HG03066 (cell line): ENCODE results near the gene STRIP2.
"Not testable (repeated sequence)": the region's sequence is repeated elsewhere in the genome, so short reads cannot be mapped to it uniquely, and the experiment has no call there.

Source experiments
- ATAC-seq: cut with Tn5 transposase; IDR thresholded peaks from one replicate; pipeline ENCODE4 v1.9.1; 2021; ENCODE audit warnings: low read depth; ENCODE audit not compliant: unreplicated experiment

Gene STRIP2

DNA sequence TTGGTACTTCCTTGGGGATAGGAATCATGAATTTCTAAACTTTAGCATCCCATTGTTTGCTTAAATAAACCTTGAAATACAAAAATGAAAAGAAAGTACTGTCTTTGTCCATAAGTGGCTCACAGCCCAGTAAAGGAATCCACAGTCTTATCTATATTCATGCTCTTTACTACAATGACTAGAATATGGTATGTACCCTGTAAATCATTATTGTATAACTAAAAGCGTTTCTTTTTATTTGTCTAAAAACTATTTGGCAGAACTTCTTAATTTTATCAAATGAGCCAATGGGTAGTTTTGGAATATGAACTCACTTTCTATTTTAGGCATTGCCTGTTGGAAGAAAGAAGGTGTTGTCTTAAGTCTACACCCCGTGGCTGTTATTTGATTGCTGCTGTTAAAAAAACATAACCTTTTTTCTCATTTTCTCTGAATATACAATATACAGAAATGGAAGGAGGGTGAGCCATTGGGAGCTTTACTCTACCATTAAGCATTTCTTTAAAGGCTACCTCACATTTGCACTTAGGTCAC, 12.4 kb upstream of the STRIP2 start:
- no peak for ATAC-seq

- ATAC-seq = no peak
These were observed 11.5 kb upstream of the STRIP2 start for GRCh38 chr7:129422727-129423126.

DNA sequence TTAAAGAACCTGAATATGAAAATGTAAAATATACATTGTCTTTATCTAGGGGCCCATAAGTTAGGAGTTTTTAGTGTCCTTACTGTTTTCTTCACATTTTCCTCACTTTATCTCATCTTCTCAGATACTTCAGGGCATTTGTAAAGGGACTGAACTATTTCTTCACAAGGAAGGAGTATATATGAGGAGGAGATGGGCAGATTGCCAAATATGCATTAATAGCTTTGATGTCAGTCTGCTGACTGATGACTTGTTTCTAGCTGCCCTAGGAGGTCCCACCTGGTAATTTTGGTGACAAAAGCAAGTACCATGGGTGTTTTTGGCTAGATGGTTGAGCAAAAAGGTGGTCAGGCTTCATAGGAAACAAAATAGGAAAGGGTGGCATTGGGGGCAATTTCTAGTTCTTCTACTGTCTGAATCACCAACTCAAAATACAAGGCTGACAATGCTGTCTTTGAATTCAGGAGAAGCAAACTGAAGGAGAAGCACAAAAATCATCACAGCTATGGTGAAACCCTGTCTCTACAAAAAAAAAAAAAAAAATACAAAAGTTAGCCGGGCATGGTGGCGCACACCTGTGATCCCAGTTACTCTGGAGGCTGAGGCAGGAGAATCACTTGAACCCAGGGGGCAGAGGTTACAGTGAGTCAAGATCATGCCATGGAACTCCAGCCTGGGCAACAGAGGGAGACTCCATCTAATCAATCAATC, 10.4 kb upstream of the STRIP2 start:
- no peak for ATAC-seq

GRCh38 chr7:129426482-129426881, 7.8 kb upstream of the STRIP2 start:
- no peak for ATAC-seq

- ATAC-seq = no peak
These were observed 6.6 kb upstream of the STRIP2 start for GRCh38 chr7:129427526-129428045.

- no peak for ATAC-seq
These were observed 2.2 kb upstream of the STRIP2 start for GRCh38 chr7:129431911-129432643.

DNA sequence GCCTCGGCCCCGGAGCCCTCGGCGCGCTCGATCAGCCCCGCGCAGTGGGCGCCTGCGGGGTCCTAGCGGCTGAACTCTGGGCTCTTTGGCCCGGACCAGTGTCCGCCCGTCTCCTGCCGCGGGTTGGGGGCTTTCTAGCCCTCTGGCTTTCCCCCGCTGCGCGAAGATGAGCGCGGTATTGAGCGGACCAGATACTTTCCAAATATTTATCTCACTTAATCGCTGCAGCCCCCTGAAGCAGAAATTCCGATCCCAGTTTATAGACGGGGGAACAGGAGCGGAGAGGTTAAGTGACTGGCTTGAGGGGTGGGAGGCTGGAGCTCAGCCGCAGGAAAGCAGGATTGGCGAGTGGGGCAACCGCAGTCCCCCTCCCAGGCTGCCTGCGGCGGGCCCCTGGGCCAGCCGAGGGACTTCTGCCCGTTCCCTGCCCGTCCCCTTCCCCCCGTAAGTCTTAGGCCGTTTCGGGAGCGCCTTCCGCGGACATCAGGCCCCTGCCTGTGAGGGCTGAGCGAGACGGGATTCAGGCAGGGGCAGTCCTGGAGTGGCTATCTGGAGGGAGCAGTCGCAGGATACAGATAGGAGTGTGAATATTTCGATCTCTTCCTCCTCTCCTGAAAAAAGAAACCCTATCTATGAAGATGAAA, 565 bp downstream of the STRIP2 start:
- no peak for ATAC-seq

DNA sequence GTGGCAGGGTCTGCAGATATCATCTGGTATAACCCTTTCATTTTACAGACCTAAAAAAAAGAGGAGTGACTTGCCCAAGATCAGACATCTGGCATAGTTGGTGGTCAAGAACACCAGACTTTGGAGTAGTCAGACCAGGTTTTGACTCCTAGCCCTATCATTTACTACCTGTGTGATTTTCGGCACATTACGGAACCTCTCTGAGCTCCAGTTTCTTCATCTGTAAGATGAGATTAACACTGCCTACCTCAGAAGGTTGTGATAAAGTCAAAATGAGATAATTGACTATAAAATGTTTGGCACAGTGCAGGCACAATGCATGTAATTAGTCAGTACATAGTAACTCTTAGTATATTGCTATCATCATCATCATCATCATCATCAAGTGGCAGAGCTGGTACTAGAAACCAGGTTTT, 1.2 kb downstream of the STRIP2 start:
- ATAC-seq = no peak

DNA sequence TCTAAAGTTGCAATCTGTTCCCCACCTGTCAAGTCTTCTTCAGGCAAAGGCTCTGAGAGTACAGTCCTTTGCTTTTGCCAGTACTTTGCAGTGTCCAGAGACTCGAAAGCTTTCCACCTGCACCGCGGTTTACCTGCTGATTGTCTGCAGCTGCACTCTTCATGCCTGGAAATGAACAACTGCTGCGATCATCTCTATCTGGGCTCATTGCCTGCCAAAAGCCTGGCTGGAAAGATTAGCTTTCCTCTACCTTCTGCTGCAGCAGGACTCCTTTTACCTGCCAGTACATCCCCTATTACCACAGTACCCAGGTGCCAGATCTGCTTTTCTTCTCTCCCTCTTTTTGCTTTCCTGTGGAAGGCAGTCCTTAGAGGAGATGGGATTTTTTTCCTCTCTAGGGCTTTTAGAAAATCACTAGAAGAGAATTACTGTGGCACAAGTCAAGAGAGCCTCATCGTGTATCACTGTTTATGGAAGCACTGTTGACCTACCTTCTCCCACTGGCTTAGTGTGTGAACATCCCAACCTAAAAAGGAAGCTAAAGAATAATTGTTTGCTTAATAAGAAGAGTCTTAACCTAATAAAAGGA, 2.2 kb downstream of the STRIP2 start:
- ATAC-seq = no peak

DNA sequence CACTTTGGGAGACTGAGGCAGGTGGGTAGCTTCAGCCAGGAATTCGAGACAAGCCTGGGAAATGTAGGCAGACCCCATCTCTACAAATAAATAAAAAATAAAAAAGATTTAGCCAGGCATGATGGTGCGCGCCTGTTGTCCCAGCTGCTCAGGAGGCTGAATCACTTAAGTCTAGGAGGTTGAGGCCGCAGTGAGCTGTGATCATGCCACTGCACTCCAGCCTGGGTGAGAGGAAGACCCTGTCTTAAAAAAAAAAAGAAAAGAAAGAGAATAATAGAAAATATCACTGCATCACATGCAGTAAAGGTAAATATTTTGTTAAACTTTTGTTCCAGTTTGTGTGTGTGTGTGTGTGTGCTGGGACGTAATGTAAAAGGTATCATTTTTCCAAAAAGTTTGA, 3.0 kb downstream of the STRIP2 start:
- ATAC-seq = no peak

DNA sequence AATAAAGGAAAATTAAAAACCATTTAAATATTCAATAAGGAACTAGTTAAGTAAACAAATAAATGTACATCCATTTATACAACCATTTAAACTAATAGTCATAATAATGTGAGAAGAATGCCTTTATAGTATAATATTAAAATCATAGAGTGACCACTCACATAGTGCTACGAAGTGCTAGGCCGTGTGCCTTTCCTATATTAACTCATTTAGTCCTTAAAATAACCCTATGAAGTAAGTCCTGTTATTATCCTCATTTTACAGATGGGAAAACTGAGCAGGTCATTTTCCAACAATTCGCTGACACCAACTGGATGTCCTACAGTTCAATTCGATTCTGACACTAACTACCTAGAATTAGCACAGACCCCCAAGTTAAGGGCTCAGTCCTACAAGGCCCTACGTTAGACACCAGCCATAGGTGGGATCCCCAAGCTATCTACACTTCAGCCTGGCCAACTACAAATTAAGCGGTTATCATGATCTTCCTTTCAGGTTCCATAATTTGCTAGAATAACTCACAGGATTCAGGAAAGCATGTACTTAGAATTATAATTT, 4.1 kb downstream of the STRIP2 start:
- ATAC-seq = no peak

- no peak for ATAC-seq
These were observed 4.8 kb downstream of the STRIP2 start for GRCh38 chr7:129438839-129439651.

DNA sequence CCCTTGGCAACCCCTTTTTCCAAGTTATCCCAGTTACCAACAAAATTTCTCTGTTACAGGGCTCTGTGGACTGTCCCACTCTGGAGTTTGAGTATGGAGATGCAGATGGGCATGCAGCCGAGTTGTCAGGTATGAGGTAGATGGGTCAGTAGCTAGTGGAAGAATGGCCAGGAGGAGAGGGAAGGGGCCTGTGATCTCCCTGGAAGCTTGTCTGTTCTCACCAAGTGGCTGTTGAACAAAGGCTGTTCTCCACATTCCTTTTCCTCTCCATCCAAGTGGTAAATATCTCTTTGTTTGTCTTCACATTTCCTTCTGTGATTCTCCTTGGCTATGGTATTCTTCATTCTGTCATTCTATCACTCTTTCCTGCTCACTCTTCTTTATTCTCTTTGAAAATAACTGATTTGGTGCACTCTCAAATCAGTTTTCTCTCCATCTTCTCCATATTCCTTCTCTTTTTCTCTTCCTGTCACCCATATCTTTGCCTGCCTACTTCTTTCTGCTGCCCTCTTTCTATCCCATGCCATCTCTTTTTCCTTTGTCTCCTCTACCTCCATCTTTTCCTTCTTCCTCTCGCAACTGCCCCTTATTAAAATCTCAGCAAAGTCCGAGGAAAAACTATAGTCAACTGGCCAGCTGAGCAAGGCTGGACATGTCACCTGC, 5.9 kb downstream of the STRIP2 start:
- no peak for ATAC-seq

- no peak for ATAC-seq
These were observed 9.4 kb downstream of the STRIP2 start for GRCh38 chr7:129443612-129444011.

GRCh38 chr7:129444776-129445175, 10.5 kb downstream of the STRIP2 start:
- ATAC-seq = not testable (repeated sequence)

GRCh38 chr7:129446925-129447324, 12.7 kb downstream of the STRIP2 start:
- ATAC-seq = not testable (repeated sequence)

GRCh38 chr7:129447445-129447844, 13.2 kb downstream of the STRIP2 start:
- ATAC-seq = not testable (repeated sequence)

DNA sequence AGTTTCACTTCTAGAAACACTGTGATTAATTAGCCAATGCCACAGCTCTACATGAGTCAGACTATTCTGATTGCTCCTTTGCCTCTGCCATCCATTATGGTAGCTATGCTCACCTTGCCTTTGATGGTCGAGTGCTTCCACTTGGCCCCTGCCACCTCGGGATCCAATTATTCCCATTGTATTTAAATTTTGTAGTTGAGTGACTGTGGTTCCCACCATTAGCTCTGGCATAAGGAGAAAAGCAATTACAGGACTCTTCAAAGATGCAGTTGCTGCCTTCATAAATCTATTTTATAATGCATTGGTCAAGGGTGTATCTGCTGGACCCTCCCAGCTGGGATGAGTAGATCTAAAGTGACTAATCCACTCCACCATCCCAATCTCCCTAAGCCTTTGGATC, 14.4 kb downstream of the STRIP2 start:
- ATAC-seq = not testable (repeated sequence)

GRCh38 chr7:129450295-129450694, 16.1 kb downstream of the STRIP2 start:
- ATAC-seq = no peak
